Stomach (tissue), 9 donors: ENCODE data around the gene GPANK1. TPM values are rescaled to one million over a fixed set of nuclear protein-coding genes. Genes with fewer than 3 reads are reported as not detected.

Source experiments
- DNase-seq, 2 donors: peaks; one replicate each; pipeline versions ENCODE4 v3.0.0 to v3.0.0-alpha.2; 2013 to 2019
- H3K27ac ChIP-seq, 5 donors: fragments of 200-600 bp in 4 of 5; sonication (generic) in 4 of 5; one replicate each; pipeline ENCODE4 v1.5.1; 2013 to 2019; ENCODE audit warnings: mild to moderate bottlenecking in 1 of 5, moderate library complexity in 1 of 5
- H3K27me3 ChIP-seq, 3 donors: fragments of 200-600 bp; sonication (generic); one replicate each; pipeline ENCODE4 v1.5.1; 2017 to 2019; ENCODE audit warnings: mixed run types in 1 of 3
- H3K36me3 ChIP-seq, 4 donors: fragments of 200-600 bp; sonication (generic); 1 replicate in 3 of 4; 2 replicates in 1 of 4; pipeline ENCODE4 v1.5.1; 2016 to 2019
- H3K4me1 ChIP-seq, 4 donors: fragments of 200-600 bp; sonication (generic); one replicate each; pipeline ENCODE4 v1.5.1; 2016 to 2019
- H3K4me3 ChIP-seq, 4 donors: fragments of 200-600 bp; sonication (generic) in 3 of 4; one replicate each; pipeline ENCODE4 v1.5.1; 2016 to 2019; ENCODE audit warnings: mild to moderate bottlenecking in 1 of 4
- H3K9me3 ChIP-seq, 4 donors: fragments of 200-600 bp; sonication (generic); one replicate each; pipeline ENCODE4 v1.5.1; 2016 to 2019
- EP300 ChIP-seq: sonication (generic); formaldehyde crosslinking; IDR thresholded peaks from one replicate; pipeline ENCODE4 v1.6.1; 2017; ENCODE audit warnings: antibody characterized with exemption
- POLR2A ChIP-seq, 4 donors: fragments of 450-650 bp; IDR thresholded peaks; one replicate each; pipeline ENCODE4 v1.6.1; 2016; ENCODE audit warnings: antibody characterized with exemption in 4 of 4, control low read depth in 2 of 4, mild to moderate bottlenecking in 1 of 4, moderate library complexity in 1 of 4
- POLR2AphosphoS5 ChIP-seq, 3 donors: sonication (generic); formaldehyde crosslinking; IDR thresholded peaks; one replicate each; pipeline ENCODE4 v1.6.1; 2016; ENCODE audit warnings: antibody characterized with exemption in 3 of 3
- WGBS, 5 donors: extraction: QIAGEN DNeasy Blood & Tissue Kit in 3 of 5; methylation state at CpG; one replicate each; pipeline versions ENCODE4 v1.1.5 to v1.1.7; 2013 to 2018; 5-methylcytosine and 5-hydroxymethylcytosine counted together
- intact Hi-C: fragments of 100-400 bp; cut with DNase I; formaldehyde crosslinking; loops from one replicate; pipeline ENCODE4 v1.15.1; 2023; ENCODE audit warnings: low total_unique reads
- polyA plus RNA-seq, 3 donors: library from polyadenylated mRNA; stranded (reverse); fragments of 200-250 nt; gene quantifications; one replicate each; pipeline ENCODE4 v1.2.3, GENCODE V29; 2013
- total RNA-seq, 5 donors: library from RNA; depleted of rRNA; stranded (reverse); fragments of >200 nt; gene quantifications; one replicate each; pipeline versions ENCODE4 v1.1.0 to v1.2.3, GENCODE V29; 2014 to 2016
- TF ChIP-seq, protein P1 (sequence below), 7 experiments: fragments of 450-650 bp in 4 of 7; fragments of 200-600 bp in 3 of 7; sonication (generic) in 3 of 7; IDR thresholded peaks; one replicate each; pipeline ENCODE4 v1.5.1; 2016 to 2019; ENCODE audit warnings: antibody characterized with exemption in 7 of 7, control low read depth in 2 of 7, mild to moderate bottlenecking in 1 of 7
- donor health status: healthy with polysubstance abuse.
- donor health status: Bipolar disorder and iron deficiency.
- donor health status: healthy.

Gene GPANK1
- total and polyA plus RNA-seq, 8 donors: 5.8 to 36.8 (median 13.2) TPM

DNA sequence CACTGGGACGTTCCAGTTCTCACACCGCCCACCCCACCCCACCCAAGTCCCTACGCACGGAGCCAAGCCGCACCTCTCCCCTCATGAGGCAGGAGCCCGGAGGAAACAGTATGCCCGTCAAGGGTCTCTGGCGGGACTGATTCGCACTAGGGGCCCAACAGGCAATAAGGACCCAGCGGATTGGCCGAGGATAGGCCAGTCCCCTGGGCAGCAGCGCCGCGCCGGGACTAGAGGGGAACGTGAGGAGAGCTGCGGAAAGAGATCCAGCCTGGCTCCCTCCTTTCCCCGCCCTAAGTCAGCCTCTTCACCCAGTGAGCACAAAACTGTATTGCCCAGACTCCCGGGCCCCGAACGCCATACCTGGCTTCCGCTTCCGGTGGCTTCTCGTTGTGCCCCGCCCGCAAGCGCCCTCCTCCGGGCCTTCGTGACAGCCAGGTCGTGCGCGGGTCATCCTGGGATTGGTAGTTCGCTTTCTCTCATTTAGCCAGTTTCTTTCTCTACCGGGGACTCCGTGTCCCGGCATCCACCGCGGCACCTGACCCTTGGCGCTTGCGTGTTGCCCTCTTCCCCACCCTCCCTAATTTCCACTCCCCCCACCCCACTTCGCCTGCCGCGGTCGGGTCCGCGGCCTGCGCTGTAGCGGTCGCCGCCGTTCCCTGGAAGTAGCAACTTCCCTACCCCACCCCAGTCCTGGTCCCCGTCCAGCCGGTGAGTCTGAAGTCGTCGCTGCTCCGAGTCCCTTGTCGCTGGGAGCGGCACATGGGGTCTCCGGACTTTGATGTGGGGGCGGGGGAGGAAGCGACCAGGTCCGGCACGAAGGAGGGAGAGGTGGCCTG, 922 bp upstream of the GPANK1 start, which contains the start of gene CSNK2B:
CSNK2B (plus strand) TSS at position 580 of the 836 bp plus-strand sequence. CDS start 752 bp downstream, outside the sequence.
- Histone ChIP-seq H3K27me3 (no peaks in the 10 kb centered on the region), H3K4me3 (peak within 1 kb of the TSS; percentile 72 to 98 (median 90)), H3K36me3 (peaks cover 44 to 61% (median 58%) of the 10 kb centered on the region in 4 donors), H3K4me1 (peaks cover 34 to 71% (median 57%) of the 10 kb centered on the region in 4 donors), H3K27ac (peak within 1 kb of the TSS; percentile 94 to 98 (median 97)), H3K9me3 (no peaks in the 10 kb centered on the region)
- peak; percentile 71 to 95 (median 79) for TF ChIP-seq POLR2AphosphoS5 (IDR thresholded peaks at IDR 0.05)
- TF ChIP-seq, protein P1, sequence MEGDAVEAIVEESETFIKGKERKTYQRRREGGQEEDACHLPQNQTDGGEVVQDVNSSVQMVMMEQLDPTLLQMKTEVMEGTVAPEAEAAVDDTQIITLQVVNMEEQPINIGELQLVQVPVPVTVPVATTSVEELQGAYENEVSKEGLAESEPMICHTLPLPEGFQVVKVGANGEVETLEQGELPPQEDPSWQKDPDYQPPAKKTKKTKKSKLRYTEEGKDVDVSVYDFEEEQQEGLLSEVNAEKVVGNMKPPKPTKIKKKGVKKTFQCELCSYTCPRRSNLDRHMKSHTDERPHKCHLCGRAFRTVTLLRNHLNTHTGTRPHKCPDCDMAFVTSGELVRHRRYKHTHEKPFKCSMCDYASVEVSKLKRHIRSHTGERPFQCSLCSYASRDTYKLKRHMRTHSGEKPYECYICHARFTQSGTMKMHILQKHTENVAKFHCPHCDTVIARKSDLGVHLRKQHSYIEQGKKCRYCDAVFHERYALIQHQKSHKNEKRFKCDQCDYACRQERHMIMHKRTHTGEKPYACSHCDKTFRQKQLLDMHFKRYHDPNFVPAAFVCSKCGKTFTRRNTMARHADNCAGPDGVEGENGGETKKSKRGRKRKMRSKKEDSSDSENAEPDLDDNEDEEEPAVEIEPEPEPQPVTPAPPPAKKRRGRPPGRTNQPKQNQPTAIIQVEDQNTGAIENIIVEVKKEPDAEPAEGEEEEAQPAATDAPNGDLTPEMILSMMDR (IDR thresholded peaks at IDR 0.05): peak in 1 of 7 experiments; percentile 25
- no peak for TF ChIP-seq POLR2A (IDR thresholded peaks at IDR 0.05)
- TF ChIP-seq EP300: no peak
- intact Hi-C loops: no loop called here
- 0 to 1% (median 1%) methylated on average over 46 to 63 of the region's 63 CpGs for WGBS, 5 donors
- DNase-seq: peak; percentile 99

DNA sequence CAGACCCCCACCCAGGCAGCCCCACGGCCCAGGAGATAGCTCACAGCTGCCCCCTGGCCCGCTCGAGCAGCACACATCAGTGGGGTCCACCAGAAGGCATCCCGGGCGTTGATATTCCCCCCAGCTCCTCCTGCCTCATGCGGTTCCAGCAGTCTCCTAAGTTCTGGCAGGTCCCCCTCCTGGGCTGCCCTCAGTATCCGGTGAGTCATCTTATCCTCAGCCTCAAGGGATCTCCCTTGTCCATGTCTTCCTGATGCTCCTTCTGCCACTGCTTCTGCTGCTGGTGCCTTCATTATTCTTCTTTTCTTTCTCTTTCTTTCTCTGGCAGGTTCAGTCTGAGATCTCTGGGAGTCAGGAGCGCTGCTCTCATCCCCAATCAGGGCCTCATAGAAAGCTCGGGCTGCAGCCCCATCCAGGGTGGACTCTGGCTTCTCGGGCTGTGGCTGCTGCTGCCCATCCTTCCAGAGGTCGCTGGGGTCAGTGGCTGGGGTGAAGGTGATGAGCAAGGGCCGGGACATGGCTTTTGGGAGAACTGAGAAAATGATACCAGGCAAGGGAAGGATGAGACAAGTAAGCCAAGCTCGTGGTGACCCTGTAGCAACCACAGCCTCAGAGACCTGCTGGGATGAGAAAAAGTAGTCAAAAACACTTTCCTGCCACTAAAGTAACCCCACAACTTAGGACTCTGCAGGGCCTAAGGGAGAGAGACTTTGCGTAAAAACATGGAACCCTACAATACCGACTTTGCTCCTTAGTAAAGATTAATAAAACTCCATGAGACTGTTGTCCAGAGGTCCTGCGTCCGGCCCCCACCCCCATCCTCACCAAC, 622 bp downstream of the GPANK1 start:
- H3K27me3 ChIP-seq: no peaks in the 10 kb centered on the region
- 17 to 23% (median 20%) methylated on average over 17 of the region's 17 CpGs for WGBS, 5 donors
- H3K36me3 ChIP-seq: peaks cover 30 to 46% (median 43%) of the 10 kb centered on the region in 4 donors
- TF ChIP-seq, protein P1 (IDR thresholded peaks at IDR 0.05): no peak
- no peak for TF ChIP-seq POLR2A (IDR thresholded peaks at IDR 0.05)
- TF ChIP-seq EP300: no peak
- TF ChIP-seq POLR2AphosphoS5 (IDR thresholded peaks at IDR 0.05): no peak
- H3K9me3 ChIP-seq: no peaks in the 10 kb centered on the region
- H3K4me3 ChIP-seq: peak overlapping the region; percentile 72 to 98 (median 90)
- peak in 1 of 2 donors; percentile 52 for DNase-seq
- H3K4me1 ChIP-seq: peaks cover 39 to 78% (median 69%) of the 10 kb centered on the region in 4 donors
- intact Hi-C loops: no loop called here
- peak overlapping the region; percentile 94 to 98 (median 97) for H3K27ac ChIP-seq

DNA sequence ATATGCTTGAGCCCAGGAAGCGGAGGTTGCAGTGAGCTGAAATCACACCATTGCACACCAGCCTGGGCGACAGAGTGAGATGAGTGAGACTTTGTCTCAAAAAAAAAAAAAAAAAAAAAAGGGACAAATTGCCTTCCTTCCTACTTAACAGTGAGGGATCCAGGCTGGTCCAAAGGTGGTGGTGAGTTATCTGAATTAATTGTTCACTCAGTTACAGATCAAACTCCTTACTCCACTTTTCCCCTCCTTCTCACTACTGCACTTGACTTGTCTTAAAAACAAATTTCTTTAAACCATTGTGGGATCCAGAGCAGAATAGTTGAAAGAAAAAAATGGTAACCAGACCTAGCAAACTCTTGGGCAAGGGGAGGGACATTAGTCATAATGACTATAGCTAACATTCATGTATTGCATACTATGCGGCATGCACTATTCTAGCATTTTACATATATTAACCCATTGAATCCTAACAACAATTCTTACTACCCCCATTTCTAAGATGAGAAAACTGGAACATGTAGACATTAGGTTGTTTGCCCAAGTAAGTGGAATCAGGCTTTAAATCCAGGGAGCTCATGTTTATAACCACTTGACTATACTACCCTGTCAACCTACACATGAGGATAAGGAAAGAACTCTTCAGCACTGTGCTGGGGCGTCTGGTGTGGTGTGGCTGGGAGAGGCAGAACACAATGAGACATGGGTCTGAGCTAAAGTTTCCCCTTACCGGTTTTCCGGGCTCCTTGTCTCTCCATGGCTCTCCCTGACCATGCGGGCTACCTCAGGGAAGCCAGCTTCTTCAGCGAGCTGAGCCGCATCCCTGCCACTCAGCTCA, 1.5 kb downstream of the GPANK1 start:
- Histone ChIP-seq H3K36me3 (peaks cover 22 to 38% (median 35%) of the 10 kb centered on the region in 4 donors), H3K27ac (peak overlapping the region; percentile 11 to 98 (median 96)), H3K4me3 (peak overlapping the region; percentile 72 to 98 (median 90)), H3K27me3 (no peaks in the 10 kb centered on the region), H3K9me3 (no peaks in the 10 kb centered on the region), H3K4me1 (peaks cover 47 to 79% (median 77%) of the 10 kb centered on the region in 4 donors)
- no peak for DNase-seq
- TF ChIP-seq, protein P1 (IDR thresholded peaks at IDR 0.05): no peak
- no peak for TF ChIP-seq EP300
- TF ChIP-seq POLR2A (IDR thresholded peaks at IDR 0.05): no peak
- TF ChIP-seq POLR2AphosphoS5 (IDR thresholded peaks at IDR 0.05): no peak
- 46 to 63% (median 57%) methylated on average over 9 of the region's 9 CpGs for WGBS, 5 donors
- intact Hi-C loops: no loop called here
